ENCODE measurements around the gene AKNA.

Gene AKNA

GRCh38 chr9:114387680-114388356 lies at the start of gene AKNA:
TSS of gene AKNA (minus strand) at chr9:114387982. CDS start at chr9:114381333, 6,649 bp downstream.
- ATAC-seq (replicated peaks; ENCODE audit: extremely low read depth, poor library complexity, severe bottlenecking) = peak; percentile 31
- Mint-ChIP-seq H3K4me3 (peak within 1 kb of the TSS; percentile 92), H3K27ac (ENCODE audit: low read depth) (peak within 1 kb of the TSS; percentile 96), H3K9me3 (no peaks in the 10 kb centered on the region), H3K27me3 (no peaks in the 10 kb centered on the region), H3K4me1 (peaks cover 92% of the 10 kb centered on the region), H3K36me3 (ENCODE audit: insufficient read depth) (peaks cover 71% of the 10 kb centered on the region)
- peak; percentile 77 to 84 for DNase-seq (ENCODE audit: low spot score in 2 of 2)

- Mint-ChIP-seq H3K36me3 (ENCODE audit: insufficient read depth) (no peaks in the 10 kb centered on the region), H3K27ac (ENCODE audit: low read depth) (no peak overlapping the region), H3K4me1 (no peaks in the 10 kb centered on the region), H3K27me3 (no peaks in the 10 kb centered on the region), H3K4me3 (no peak overlapping the region), H3K9me3 (no peaks in the 10 kb centered on the region)
- DNase-seq (ENCODE audit: low spot score in 2 of 2) (no peak), ATAC-seq (replicated peaks; ENCODE audit: extremely low read depth, poor library complexity, severe bottlenecking) (no peak)
Observed at GRCh38 chr9:114437401-114437893, 49.7 kb upstream of the AKNA start.

GRCh38 chr9:114434878-114435311 lies 47.1 kb upstream of the AKNA start:
- Mint-ChIP-seq H3K9me3 (no peaks in the 10 kb centered on the region), H3K27me3 (no peaks in the 10 kb centered on the region), H3K36me3 (ENCODE audit: insufficient read depth) (no peaks in the 10 kb centered on the region), H3K4me3 (no peak overlapping the region), H3K27ac (ENCODE audit: low read depth) (no peak overlapping the region), H3K4me1 (no peaks in the 10 kb centered on the region)
- DNase-seq (ENCODE audit: low spot score in 2 of 2) = no peak
- no peak for ATAC-seq (replicated peaks; ENCODE audit: extremely low read depth, poor library complexity, severe bottlenecking)

- Mint-ChIP-seq H3K27ac (ENCODE audit: low read depth) (no peak overlapping the region), H3K27me3 (no peaks in the 10 kb centered on the region), H3K4me1 (no peaks in the 10 kb centered on the region), H3K36me3 (ENCODE audit: insufficient read depth) (no peaks in the 10 kb centered on the region), H3K4me3 (no peak overlapping the region), H3K9me3 (no peaks in the 10 kb centered on the region)
- peak; percentile 54 for ATAC-seq (replicated peaks; ENCODE audit: extremely low read depth, poor library complexity, severe bottlenecking)
- no peak for DNase-seq (ENCODE audit: low spot score in 2 of 2)
Observed at GRCh38 chr9:114433720-114434255, 46.0 kb upstream of the AKNA start.

- no peak overlapping the region for H3K4me3 Mint-ChIP-seq
- H3K9me3 Mint-ChIP-seq = no peaks in the 10 kb centered on the region
- no peak for ATAC-seq (replicated peaks; ENCODE audit: extremely low read depth, poor library complexity, severe bottlenecking)
- H3K4me1 Mint-ChIP-seq = no peaks in the 10 kb centered on the region
- no peaks in the 10 kb centered on the region for H3K36me3 Mint-ChIP-seq (ENCODE audit: insufficient read depth)
- no peaks in the 10 kb centered on the region for H3K27me3 Mint-ChIP-seq
- no peak overlapping the region for H3K27ac Mint-ChIP-seq (ENCODE audit: low read depth)
- DNase-seq (ENCODE audit: low spot score in 2 of 2) = no peak
Observed at GRCh38 chr9:114433086-114433485, 45.3 kb upstream of the AKNA start.

GRCh38 chr9:114432323-114433067 lies 44.7 kb upstream of the AKNA start:
- H3K36me3 Mint-ChIP-seq (ENCODE audit: insufficient read depth) = no peaks in the 10 kb centered on the region
- H3K4me1 Mint-ChIP-seq = no peaks in the 10 kb centered on the region
- DNase-seq (ENCODE audit: low spot score in 2 of 2) (no peak), ATAC-seq (replicated peaks; ENCODE audit: extremely low read depth, poor library complexity, severe bottlenecking) (no peak)
- no peaks in the 10 kb centered on the region for H3K9me3 Mint-ChIP-seq
- H3K27me3 Mint-ChIP-seq = no peaks in the 10 kb centered on the region
- H3K4me3 Mint-ChIP-seq = no peak overlapping the region
- no peak overlapping the region for H3K27ac Mint-ChIP-seq (ENCODE audit: low read depth)

GRCh38 chr9:114431770-114432169 lies 44.0 kb upstream of the AKNA start:
- H3K4me1 Mint-ChIP-seq = no peaks in the 10 kb centered on the region

GRCh38 chr9:114431003-114431402 lies 43.2 kb upstream of the AKNA start:
- H3K4me3 Mint-ChIP-seq = no peak overlapping the region
- DNase-seq (ENCODE audit: low spot score in 2 of 2) (no peak), ATAC-seq (replicated peaks; ENCODE audit: extremely low read depth, poor library complexity, severe bottlenecking) (no peak)
- no peaks in the 10 kb centered on the region for H3K36me3 Mint-ChIP-seq (ENCODE audit: insufficient read depth)
- H3K27me3 Mint-ChIP-seq = no peaks in the 10 kb centered on the region
- H3K9me3 Mint-ChIP-seq = no peaks in the 10 kb centered on the region
- H3K4me1 Mint-ChIP-seq = no peaks in the 10 kb centered on the region
- H3K27ac Mint-ChIP-seq (ENCODE audit: low read depth) = no peak overlapping the region

More at GRCh38 chr9:114431770-114432169, 44.0 kb upstream of the AKNA start:
- ATAC-seq (replicated peaks; ENCODE audit: extremely low read depth, poor library complexity, severe bottlenecking) (no peak), DNase-seq (ENCODE audit: low spot score in 2 of 2) (no peak)
- Mint-ChIP-seq H3K36me3 (ENCODE audit: insufficient read depth) (no peaks in the 10 kb centered on the region), H3K27me3 (no peaks in the 10 kb centered on the region), H3K4me3 (no peak overlapping the region), H3K9me3 (no peaks in the 10 kb centered on the region), H3K27ac (ENCODE audit: low read depth) (no peak overlapping the region)

- Mint-ChIP-seq H3K27ac (ENCODE audit: low read depth) (no peak overlapping the region), H3K4me3 (no peak overlapping the region), H3K4me1 (no peaks in the 10 kb centered on the region), H3K27me3 (no peaks in the 10 kb centered on the region), H3K36me3 (ENCODE audit: insufficient read depth) (peaks cover 2% of the 10 kb centered on the region), H3K9me3 (no peaks in the 10 kb centered on the region)
- ATAC-seq (replicated peaks; ENCODE audit: extremely low read depth, poor library complexity, severe bottlenecking) (no peak), DNase-seq (ENCODE audit: low spot score in 2 of 2) (no peak)
Observed at GRCh38 chr9:114430457-114430856, 42.7 kb upstream of the AKNA start.

GRCh38 chr9:114429488-114429887 lies 41.7 kb upstream of the AKNA start:
- DNase-seq (ENCODE audit: low spot score in 2 of 2) (no peak), ATAC-seq (replicated peaks; ENCODE audit: extremely low read depth, poor library complexity, severe bottlenecking) (no peak)
- Mint-ChIP-seq H3K27me3 (no peaks in the 10 kb centered on the region), H3K9me3 (no peaks in the 10 kb centered on the region), H3K27ac (ENCODE audit: low read depth) (peak overlapping the region; percentile 32), H3K36me3 (ENCODE audit: insufficient read depth) (peaks cover 4% of the 10 kb centered on the region), H3K4me3 (no peak overlapping the region), H3K4me1 (no peaks in the 10 kb centered on the region)

GRCh38 chr9:114428466-114428865 lies 40.7 kb upstream of the AKNA start:
- ATAC-seq (replicated peaks; ENCODE audit: extremely low read depth, poor library complexity, severe bottlenecking) = no peak
- H3K4me3 Mint-ChIP-seq = no peak overlapping the region

GRCh38 chr9:114427644-114428043 lies 39.9 kb upstream of the AKNA start:
- no peaks in the 10 kb centered on the region for H3K27me3 Mint-ChIP-seq
- H3K27ac Mint-ChIP-seq (ENCODE audit: low read depth) = no peak overlapping the region
- DNase-seq (ENCODE audit: low spot score in 2 of 2) (no peak), ATAC-seq (replicated peaks; ENCODE audit: extremely low read depth, poor library complexity, severe bottlenecking) (no peak)
- no peak overlapping the region for H3K4me3 Mint-ChIP-seq
- no peaks in the 10 kb centered on the region for H3K9me3 Mint-ChIP-seq
- H3K36me3 Mint-ChIP-seq (ENCODE audit: insufficient read depth) = peaks cover 7% of the 10 kb centered on the region
- no peaks in the 10 kb centered on the region for H3K4me1 Mint-ChIP-seq

More at GRCh38 chr9:114428466-114428865, 40.7 kb upstream of the AKNA start:
- DNase-seq (ENCODE audit: low spot score in 2 of 2) = no peak
- Mint-ChIP-seq H3K27ac (ENCODE audit: low read depth) (no peak overlapping the region), H3K9me3 (no peaks in the 10 kb centered on the region), H3K27me3 (no peaks in the 10 kb centered on the region), H3K4me1 (no peaks in the 10 kb centered on the region), H3K36me3 (ENCODE audit: insufficient read depth) (peaks cover 4% of the 10 kb centered on the region)
